Tibial nerve (tissue), 4 donors: ENCODE results near the gene XAGE1B. TPM values are rescaled to one million over a fixed set of nuclear protein-coding genes. Genes with fewer than 3 reads are reported as not detected.
"Not testable (repeated sequence)": the region's sequence is repeated elsewhere in the genome, so short reads cannot be mapped to it uniquely, and the experiment has no call there.

Experiments
- DNase-seq, 2 donors: peaks; one replicate each; pipeline ENCODE4 v3.0.0-alpha.2; 2019; ENCODE audit warnings: low spot score in 2 of 2
- H3K27ac ChIP-seq, 4 donors: fragments of 200-600 bp; sonication (generic) in 3 of 4; one replicate each; pipeline ENCODE4 v1.5.1; 2017 to 2019; ENCODE audit warnings: mild to moderate bottlenecking in 1 of 4
- H3K27me3 ChIP-seq, 2 donors: fragments of 200-600 bp; sonication (generic) in 1 of 2; one replicate each; pipeline versions ENCODE4 v1.5.1 to v1.6.0; 2017 to 2019
- H3K36me3 ChIP-seq, 3 donors: fragments of 200-600 bp; sonication (generic); one replicate each; pipeline ENCODE4 v1.5.1; 2018 to 2019
- H3K4me1 ChIP-seq, 4 donors: fragments of 200-600 bp; sonication (generic) in 3 of 4; one replicate each; pipeline ENCODE4 v1.5.1; 2017 to 2019
- H3K4me3 ChIP-seq, 4 donors: fragments of 200-600 bp; sonication (generic) in 3 of 4; one replicate each; pipeline ENCODE4 v1.5.1; 2017 to 2019; ENCODE audit warnings: mild to moderate bottlenecking in 1 of 4, moderate library complexity in 1 of 4
- H3K9me3 ChIP-seq, 4 donors: fragments of 200-600 bp; sonication (generic) in 3 of 4; one replicate each; pipeline ENCODE4 v1.5.1; 2017 to 2019
- EP300 ChIP-seq, 2 donors: sonication (generic); formaldehyde crosslinking; IDR thresholded peaks; one replicate each; pipeline ENCODE4 v1.6.1; 2017; ENCODE audit warnings: antibody characterized with exemption in 2 of 2, mild to moderate bottlenecking in 1 of 2
- POLR2A ChIP-seq, 2 donors: fragments of 450-650 bp; IDR thresholded peaks; one replicate each; pipeline ENCODE4 v1.6.1; 2017; ENCODE audit warnings: antibody characterized with exemption in 2 of 2, mild to moderate bottlenecking in 2 of 2, moderate library complexity in 2 of 2
- WGBS, 2 donors: methylation state at CpG; one replicate each; pipeline ENCODE4 v1.1.5; 2018; 5-methylcytosine and 5-hydroxymethylcytosine counted together
- small RNA-seq: library from RNA; depleted of rRNA; stranded (forward); fragments of <200 nt; gene quantifications from one replicate; pipeline ENCODE3, GENCODE V24; 2016
- total RNA-seq, 4 donors: library from RNA; depleted of rRNA; stranded (reverse); fragments of >200 nt; gene quantifications; one replicate each; pipeline ENCODE4 v1.1.0, GENCODE V29; 2016
- TF ChIP-seq, protein P1 (sequence below), 5 experiments: fragments of 200-600 bp in 3 of 5; fragments of 450-650 bp in 2 of 5; sonication (generic) in 3 of 5; IDR thresholded peaks; one replicate each; pipeline ENCODE4 v1.5.1; 2016 to 2019; ENCODE audit warnings: antibody characterized with exemption in 5 of 5, mild to moderate bottlenecking in 3 of 5, moderate library complexity in 2 of 5

The XAGE1B gene
- total RNA-seq, 4 donors from 2014 or later = not detected

- DNase-seq = no peak
- H3K27me3 ChIP-seq = peaks cover 0 to 16% of the 10 kb centered on the region in 2 donors
- H3K4me1 ChIP-seq = no peaks in the 10 kb centered on the region
- H3K4me3 ChIP-seq = no peak overlapping the region
- H3K9me3 ChIP-seq = no peaks in the 10 kb centered on the region
- H3K27ac ChIP-seq = no peak overlapping the region
- TF ChIP-seq, protein P1, sequence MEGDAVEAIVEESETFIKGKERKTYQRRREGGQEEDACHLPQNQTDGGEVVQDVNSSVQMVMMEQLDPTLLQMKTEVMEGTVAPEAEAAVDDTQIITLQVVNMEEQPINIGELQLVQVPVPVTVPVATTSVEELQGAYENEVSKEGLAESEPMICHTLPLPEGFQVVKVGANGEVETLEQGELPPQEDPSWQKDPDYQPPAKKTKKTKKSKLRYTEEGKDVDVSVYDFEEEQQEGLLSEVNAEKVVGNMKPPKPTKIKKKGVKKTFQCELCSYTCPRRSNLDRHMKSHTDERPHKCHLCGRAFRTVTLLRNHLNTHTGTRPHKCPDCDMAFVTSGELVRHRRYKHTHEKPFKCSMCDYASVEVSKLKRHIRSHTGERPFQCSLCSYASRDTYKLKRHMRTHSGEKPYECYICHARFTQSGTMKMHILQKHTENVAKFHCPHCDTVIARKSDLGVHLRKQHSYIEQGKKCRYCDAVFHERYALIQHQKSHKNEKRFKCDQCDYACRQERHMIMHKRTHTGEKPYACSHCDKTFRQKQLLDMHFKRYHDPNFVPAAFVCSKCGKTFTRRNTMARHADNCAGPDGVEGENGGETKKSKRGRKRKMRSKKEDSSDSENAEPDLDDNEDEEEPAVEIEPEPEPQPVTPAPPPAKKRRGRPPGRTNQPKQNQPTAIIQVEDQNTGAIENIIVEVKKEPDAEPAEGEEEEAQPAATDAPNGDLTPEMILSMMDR (IDR thresholded peaks at IDR 0.05) = no peak
- no peak for TF ChIP-seq EP300 (IDR thresholded peaks at IDR 0.05)
- no peak for TF ChIP-seq POLR2A (IDR thresholded peaks at IDR 0.05)
- H3K36me3 ChIP-seq = no peaks in the 10 kb centered on the region
- WGBS, 2 donors = 71 to 91% methylated on average over 3 of the region's 3 CpGs
Measured at GRCh38 chrX:52507331-52507730, 9.5 kb downstream of the XAGE1B start.

- no peak for DNase-seq
- H3K36me3 ChIP-seq = no peaks in the 10 kb centered on the region
Measured at GRCh38 chrX:52504551-52504950, 12.3 kb downstream of the XAGE1B start.

DNA sequence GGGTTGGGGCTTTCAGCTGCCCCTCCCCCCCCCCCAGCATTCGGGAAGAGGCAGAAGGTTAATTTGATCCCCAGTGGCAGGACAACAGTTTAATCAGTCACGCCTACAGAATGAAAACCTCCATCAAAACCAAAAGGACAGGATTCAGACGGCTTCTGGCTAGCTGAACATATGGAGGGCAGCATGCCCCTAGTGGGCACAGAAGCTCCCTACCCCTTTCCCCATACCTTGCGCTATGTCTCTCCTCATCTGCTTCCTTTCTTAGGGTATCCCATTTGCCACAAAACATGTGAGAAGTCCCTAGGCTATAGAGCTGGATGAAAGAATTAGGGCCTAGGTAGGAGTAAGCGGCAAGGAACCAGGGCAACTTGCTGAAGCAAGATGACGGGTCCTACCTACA, 15.5 kb downstream of the XAGE1B start:
- WGBS, 2 donors = no CpG with 5 or more reads among the region's 6 CpGs
- H3K4me3 ChIP-seq, DNase-seq, H3K4me1 ChIP-seq, H3K27ac ChIP-seq, H3K9me3 ChIP-seq, H3K36me3 ChIP-seq: not testable (repeated sequence)
- H3K27me3 ChIP-seq = peaks cover 0 to 11% of the 10 kb centered on the region in 2 donors

More at GRCh38 chrX:52504551-52504950, 12.3 kb downstream of the XAGE1B start:
- WGBS, 2 donors = 68 to 96% methylated on average over 4 of the region's 4 CpGs
- H3K4me3 ChIP-seq = no peak overlapping the region
- TF ChIP-seq EP300 (IDR thresholded peaks at IDR 0.05) (no peak), POLR2A (IDR thresholded peaks at IDR 0.05) (no peak)
- TF ChIP-seq, protein P1 (IDR thresholded peaks at IDR 0.05) = no peak
- H3K27ac ChIP-seq = no peak overlapping the region
- H3K27me3 ChIP-seq = peaks cover 0 to 13% of the 10 kb centered on the region in 2 donors
- no peaks in the 10 kb centered on the region for H3K4me1 ChIP-seq
- no peaks in the 10 kb centered on the region for H3K9me3 ChIP-seq

- H3K9me3 ChIP-seq, H3K27ac ChIP-seq, H3K4me3 ChIP-seq, DNase-seq, H3K36me3 ChIP-seq, H3K27me3 ChIP-seq, H3K4me1 ChIP-seq: not testable (repeated sequence)
- no CpG with 5 or more reads among the region's 5 CpGs for WGBS, 2 donors
Measured at GRCh38 chrX:52496419-52496772, 20.5 kb downstream of the XAGE1B start.

- not testable (repeated sequence) for H3K9me3 ChIP-seq, H3K4me3 ChIP-seq, H3K4me1 ChIP-seq, H3K27ac ChIP-seq, H3K36me3 ChIP-seq, DNase-seq, H3K27me3 ChIP-seq
- no CpG with 5 or more reads among the region's 41 CpGs for WGBS, 2 donors
Measured at GRCh38 chrX:52495545-52496418, 21.1 kb downstream of the XAGE1B start, which contains the start of gene XAGE1A. TSS of gene XAGE1A (plus strand) at chrX:52495808. CDS start at chrX:52497362, 1,554 bp downstream.

DNA sequence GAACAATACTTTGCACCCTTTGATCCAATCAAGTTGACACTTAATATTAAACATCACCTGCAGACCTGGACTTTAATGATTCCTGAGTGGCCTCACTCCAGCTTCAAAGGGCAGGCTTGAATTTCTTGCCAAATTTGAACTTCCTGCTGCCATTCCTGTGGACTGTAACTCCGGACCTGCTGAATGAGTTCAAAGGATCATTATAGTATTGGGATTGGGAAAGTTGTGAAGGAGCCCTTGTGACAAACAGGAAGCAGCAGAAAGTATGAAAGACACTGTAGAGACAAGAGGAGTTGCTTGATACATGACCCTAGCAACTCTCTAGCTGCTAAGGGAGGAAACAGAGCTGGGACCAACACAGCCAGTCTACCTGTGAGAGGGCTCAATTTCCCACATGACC, 45.6 kb downstream of the XAGE1B start:
- H3K4me1 ChIP-seq, H3K4me3 ChIP-seq, H3K9me3 ChIP-seq, H3K27me3 ChIP-seq, H3K36me3 ChIP-seq, DNase-seq, H3K27ac ChIP-seq: not testable (repeated sequence)
- WGBS, 2 donors = 44% methylated on average over 1 of the region's 1 CpG; no CpG with 5 or more reads in 1 of the 2 donors

Small RNA genes within 50 kb of the gene (small RNA-seq; reads per million reads assigned to genes)
- not detected for gene BX510359.8
- gene RBM22P7 = not detected

Other genes starting within 250 kb of the XAGE1B start
- gene XAGE2, start 148.0 kb downstream of the XAGE1B start, total RNA-seq = 1 to 10 TPM in 1 of 4 donors, not detected in 3; 1.1 TPM
- gene XAGE1A, start 21.3 kb downstream of the XAGE1B start, total RNA-seq = not detected
- gene SSX7, start 137.8 kb upstream of the XAGE1B start, total RNA-seq = not detected
- gene SSX2, start 190.1 kb upstream of the XAGE1B start, total RNA-seq = not detected
- gene SSX2B, start 234.2 kb upstream of the XAGE1B start, total RNA-seq = not detected